Tongue (tissue), 2 donors: ENCODE measurements around the gene JAK1. TPM values are rescaled to one million over a fixed set of nuclear protein-coding genes. Genes with fewer than 3 reads are reported as not detected.
"Not testable (repeated sequence)": the region's sequence is repeated elsewhere in the genome, so short reads cannot be mapped to it uniquely, and the experiment has no call there.

Experiments
- DNase-seq: peaks from one replicate; pipeline ENCODE4 v3.0.0-alpha.2; 2015
- total RNA-seq: library from RNA; depleted of rRNA; stranded (reverse); fragments of >200 nt; gene quantifications from one replicate; pipeline ENCODE4 v1.2.3, GENCODE V29; 2014

JAK1 gene
- total RNA-seq, 1 donor from 2014 or later = 85.6 TPM

DNA sequence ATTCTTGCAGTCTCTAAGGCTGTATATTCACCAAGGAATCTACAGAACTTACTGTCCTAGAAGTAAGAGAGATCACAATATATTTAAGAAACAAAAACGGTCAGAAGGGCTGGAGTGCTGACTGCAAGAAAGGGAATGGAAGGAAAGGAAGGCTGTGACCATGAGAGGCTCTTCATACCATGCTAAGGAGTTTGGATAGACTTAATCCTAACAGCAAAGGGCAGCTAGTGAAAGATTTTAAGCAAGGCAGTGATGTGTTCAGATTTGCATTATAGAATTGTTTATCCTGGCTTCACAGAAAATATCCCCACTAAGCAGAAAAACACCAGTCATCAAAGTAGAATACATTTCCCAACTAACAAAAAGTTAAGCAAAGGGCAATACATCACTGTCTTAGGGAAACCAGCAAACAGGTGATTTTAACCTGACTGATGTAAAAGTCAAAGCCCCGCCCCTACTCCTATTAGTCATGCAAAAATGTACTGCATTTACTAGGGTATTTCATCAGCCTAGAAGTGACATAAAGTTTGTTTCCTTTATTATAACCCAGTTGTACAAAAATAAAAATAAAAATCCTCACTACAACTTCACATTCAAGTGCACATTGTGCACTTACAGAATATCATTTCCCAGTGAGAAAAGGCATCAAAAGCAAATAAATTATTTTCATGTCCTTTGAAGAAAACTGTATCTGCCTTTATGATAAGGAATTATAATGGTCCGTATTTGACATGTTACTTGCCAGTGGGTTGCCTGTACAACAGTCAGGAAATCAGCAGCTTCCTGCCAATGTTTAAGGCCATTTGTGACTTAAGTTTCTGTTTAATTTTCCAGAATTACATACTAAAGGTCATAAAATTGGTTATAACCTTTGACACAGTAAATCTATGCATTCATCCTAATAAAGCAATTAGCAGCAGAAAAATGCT, 17.2 kb downstream of the JAK1 start:
- no peak for DNase-seq

- no peak for DNase-seq
Observed at GRCh38 chr1:64948216-64948615, 18.1 kb downstream of the JAK1 start.

DNA sequence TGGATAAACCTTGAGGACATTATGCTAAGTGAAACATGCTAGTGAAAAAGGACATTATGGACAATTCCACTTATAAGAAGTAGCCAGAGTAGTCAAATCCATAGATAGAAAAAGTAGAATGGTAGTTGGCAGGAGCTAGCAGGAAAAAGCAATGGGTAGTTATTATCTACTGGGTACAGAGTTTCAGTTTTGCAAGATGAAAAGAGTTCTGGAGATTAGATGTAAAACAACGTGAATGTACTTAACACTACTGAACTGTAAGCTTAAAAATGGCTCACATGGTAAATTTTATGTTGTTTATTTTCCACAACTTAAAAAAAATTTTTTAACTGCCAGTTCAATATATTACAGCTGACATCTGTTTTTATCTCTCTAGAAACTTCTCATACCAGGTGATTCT, 19.4 kb downstream of the JAK1 start:
- no peak for DNase-seq

DNA sequence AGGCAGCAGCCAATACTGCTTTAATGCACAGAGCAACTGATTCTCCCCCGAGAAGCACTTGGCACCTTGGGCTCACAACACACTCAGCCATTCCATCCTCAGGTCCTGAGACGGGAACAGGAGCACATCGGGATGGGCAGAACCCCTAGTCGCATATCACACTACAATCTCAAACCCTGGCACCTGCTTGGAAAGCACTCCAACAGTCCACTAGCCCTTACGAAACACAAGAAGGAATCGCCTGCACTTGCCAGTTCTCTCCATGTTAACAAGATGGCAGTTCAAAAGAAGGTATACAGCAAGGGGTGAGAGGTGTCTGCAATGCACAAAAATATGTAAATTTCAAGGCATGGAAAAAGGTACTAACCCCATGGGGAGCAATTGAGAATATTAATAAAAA, 21.4 kb downstream of the JAK1 start:
- no peak for DNase-seq

DNA sequence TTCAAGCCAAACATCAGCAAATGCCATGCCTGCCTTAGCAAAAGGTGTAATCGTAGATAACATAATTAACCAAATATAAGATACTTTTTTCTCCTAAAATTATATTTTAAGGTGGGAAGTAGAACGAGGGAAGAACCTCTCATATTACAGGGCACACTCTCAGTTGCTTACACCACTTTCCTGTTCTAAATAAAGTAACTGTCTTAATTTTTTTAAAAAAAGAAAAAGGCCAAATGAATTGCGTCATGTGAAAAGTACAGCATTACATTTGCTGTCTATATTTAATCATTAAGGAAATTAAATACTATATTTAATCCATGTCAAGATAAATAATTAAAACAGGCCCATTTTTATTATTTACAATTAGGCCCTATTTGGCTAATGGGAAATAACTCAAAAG, 23.7 kb downstream of the JAK1 start:
- no peak for DNase-seq

DNA sequence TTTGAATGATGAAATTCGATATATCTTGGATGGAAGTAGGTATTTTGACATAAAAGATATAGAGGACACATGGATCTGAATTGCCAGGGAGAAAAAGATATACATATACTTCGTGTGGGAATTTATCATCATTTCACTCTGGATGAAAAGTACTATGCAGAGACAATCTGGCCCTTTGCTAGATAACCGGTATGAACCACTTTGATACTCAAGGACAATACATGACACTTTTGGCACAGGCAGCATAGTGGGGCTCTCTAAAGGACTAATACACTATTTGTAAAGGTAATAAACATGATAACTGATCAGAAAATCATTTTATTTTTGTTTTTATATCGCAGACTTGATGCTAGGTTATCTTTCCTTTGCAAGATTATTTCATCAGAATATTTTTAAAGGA, 24.2 kb downstream of the JAK1 start:
- no peak for DNase-seq

GRCh38 chr1:64941461-64942117, 24.8 kb downstream of the JAK1 start:
- no peak for DNase-seq

DNA sequence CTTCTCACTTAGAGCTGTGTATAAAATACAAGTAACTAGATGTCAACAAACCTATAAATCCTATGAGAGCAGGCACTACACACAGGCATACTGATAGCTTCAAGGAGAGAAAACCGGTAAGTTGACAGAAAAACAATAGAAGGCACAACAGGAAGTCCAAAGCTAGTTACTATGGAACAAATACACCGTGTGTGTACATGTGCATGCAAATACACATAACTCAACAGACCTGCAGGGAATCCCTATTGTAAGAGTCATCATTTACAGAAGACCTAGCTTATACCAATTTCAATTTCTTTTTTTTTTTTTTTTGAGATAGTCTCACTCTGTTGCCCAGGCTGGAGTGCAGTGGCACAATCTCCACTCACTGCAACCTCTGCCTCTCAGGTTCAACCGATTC, 26.3 kb downstream of the JAK1 start:
- no peak for DNase-seq

GRCh38 chr1:64938991-64939390, 27.4 kb downstream of the JAK1 start:
- no peak for DNase-seq

GRCh38 chr1:64936956-64937355, 29.4 kb downstream of the JAK1 start:
- DNase-seq = no peak

DNA sequence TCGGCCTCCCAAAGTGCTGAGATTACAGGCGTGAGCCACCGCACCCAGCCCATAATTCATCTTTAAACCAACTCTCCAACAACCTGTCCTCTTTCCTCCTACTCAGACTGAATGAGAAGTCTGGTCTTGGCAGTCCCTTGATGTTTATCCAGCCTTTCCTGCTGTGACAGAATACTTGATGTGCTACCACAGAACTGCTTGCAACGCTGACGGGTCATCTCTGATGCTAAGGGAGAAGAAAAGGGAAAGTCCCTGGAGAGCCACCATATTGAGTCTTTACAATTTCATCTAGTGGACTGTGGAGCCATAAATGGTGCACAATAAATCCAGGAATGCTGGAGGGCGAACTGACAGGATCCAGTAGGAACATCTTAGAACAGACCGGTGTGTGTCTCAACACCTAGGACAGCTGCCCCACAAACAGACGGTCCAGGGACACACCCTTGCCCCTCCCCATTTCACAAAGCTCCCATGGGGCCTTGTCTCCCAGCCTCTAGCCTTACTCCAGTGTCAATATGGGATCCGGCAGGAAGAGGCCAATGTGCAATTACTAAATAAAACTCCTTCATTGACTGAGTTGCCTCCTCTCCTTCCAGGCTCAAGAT, 30.7 kb downstream of the JAK1 start:
- DNase-seq = no peak

DNA sequence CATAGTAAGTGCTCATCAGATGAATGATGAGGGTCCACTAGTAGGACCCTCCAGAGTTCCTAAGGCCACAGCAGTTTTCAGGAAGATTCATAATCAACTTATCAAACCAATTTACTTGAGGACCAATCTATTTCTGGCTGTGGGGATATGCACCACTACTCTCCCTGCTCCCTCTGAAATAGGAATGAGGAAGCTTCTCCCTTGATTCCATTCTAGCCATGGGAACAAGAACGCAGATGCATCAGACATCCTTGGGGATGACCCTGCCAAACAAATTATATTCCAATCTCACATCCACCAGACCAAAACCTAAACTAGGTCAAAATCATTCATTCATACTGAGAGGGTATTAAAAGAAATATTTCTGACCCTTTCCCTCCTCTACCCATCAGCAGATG, 31.5 kb downstream of the JAK1 start:
- no peak for DNase-seq

DNA sequence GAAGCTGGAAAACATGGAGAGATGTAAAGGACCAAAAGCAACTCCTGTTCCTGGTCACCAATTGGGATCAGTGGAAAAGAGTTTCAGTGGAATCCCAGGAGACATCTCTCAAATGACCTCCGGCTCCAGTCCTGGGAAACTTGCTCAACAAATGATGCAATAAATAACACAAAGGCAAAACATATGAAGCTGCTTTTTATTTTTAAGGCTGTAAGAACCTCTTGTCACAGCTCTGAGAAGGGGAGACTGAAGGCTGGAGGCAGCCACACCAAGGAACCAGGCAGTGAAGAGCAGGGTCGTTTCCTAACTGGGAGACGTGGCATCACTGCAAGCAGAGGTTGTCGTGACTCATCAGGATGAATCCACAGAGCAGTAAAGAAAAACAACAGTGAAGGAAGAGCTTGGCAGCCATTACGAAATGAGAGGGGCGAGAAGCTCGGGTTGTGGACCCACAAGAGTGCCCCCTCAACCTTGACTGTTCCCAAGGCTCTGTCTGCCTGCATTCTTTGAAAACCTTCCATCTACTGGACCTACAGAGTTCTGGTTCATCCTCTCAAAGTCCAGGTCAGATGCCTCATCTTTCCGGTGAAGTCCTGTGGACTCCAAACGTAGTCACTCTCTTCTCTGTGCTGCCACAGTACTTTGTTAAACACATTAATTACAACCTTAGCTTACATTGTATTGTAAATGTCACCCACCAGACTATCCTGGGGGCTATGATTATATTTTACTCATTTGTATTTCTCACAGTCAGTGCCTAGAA, 32.1 kb downstream of the JAK1 start:
- no peak for DNase-seq

- DNase-seq = peak; percentile 30
Observed at GRCh38 chr1:64933296-64934070, 32.9 kb downstream of the JAK1 start.

GRCh38 chr1:64932962-64933295, 33.4 kb downstream of the JAK1 start:
- DNase-seq = no peak

GRCh38 chr1:64930640-64931039, 35.7 kb downstream of the JAK1 start:
- not testable (repeated sequence) for DNase-seq

DNA sequence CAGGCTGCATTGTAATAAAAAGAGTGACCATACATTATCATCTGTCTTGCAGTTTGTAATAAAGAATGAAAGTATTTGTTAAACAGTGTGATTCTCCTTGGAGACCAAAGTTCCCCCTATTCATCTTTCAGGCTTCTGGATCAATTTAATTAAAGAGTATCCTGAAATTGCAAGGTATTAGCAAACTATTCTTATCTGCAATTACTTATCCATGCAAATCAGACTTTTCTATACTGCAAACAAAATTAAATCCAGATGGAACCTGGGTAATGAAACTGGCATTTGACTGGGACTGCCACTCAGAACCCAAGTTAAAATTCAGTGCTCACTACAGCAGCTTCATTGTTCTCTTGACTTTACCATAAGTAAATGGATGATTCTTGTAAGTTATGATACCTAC, 37.1 kb downstream of the JAK1 start:
- DNase-seq = no peak

DNA sequence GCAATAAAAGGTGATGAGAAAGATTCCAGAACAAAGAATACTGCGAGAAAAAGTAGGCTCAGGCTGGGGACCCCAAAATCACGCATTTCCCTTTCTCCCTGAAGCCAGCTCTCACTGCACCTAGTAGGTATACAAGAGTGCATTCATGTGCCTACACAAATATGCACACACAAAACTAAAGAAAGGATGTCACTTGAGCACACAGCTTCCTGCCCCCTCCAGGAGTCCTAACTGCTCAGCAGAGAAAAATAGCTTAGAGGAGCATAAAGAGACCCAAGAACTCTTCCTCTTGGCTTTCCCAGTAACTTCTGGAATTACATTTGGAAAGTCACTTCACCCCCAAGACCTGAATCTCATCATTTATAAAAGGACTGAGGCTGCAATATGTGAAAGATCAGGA, 38.0 kb downstream of the JAK1 start:
- DNase-seq = no peak

DNA sequence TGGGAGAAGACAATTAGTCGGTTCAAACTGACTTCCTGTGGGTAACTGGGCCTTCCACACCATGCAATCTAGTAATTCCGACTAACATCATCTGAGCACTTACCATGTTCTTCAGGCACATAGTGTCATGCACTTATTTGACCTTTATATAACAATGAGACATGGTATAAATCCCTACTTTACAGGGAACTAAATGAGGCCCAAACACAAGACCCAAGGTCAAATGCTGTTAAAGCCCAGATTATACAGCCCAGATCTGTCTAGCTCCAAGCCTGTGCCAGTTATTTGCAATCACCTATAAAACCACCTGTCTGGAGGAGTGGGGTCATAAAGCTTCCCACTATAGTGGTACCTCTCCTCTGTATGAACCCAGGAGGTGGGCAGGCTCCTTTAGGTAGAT, 40.8 kb downstream of the JAK1 start:
- no peak for DNase-seq

DNA sequence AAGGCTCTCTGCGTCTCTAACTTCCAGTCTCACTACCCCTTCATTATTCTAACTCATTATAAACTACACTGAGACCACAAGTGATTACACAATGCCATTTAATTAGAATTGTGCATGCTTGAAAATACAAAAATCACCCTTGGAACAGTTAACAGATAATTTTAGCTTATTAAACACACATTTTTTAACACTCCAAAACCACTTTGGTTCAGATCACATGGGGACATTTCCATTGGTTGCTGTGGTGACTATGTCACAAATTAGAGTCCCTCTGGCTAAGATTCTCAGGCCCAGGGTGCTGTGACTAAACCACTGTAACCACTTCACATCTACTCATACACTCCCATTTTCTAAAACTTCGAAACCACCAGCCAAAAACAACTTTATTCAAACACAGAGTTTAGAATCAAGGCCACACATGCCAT, 43.0 kb downstream of the JAK1 start:
- no peak for DNase-seq

DNA sequence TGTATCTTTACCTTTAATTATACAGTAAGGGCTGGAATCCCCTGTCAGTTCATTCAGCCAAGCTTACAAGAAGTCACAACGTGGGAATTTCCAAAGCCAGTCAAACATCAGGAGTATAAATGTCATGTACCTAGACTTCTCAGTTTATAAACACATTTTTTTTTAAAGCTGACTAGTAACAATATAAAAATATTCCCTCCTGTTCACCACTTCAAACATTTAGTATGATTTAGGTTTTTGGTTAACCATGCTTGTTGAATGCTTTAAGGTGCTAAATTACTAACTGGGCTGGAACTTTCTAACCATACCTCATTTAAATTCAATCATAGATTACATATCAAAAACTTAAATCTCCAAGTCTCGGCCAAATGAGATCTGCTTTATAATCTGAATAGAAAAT, 44.0 kb downstream of the JAK1 start:
- no peak for DNase-seq

DNA sequence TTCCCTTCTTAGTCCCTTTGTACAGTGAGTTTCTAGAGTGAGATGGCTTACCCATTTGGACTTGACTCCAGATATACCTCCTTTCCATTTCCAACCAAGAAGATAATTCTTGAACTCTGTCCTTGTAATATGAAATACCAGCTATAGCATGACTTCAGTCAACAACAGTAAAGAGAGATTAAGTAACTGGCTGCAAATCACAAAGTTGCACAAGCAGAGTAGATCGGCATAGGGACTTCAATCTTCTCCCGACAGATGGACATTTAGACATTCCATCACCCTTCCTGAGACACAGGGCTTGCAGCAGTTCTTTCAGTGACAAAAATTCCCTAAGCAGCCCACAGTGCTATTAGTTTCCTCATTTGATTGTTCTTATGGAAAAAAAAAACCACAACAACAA, 44.6 kb downstream of the JAK1 start:
- DNase-seq = no peak
